Measurements from ENCODE around the gene EML6. TPM values are rescaled to one million over a fixed set of nuclear protein-coding genes. Genes with fewer than 3 reads are reported as not detected.

The EML6 gene
- polyA plus RNA-seq, 1 of the 3 experiments (the other 2 are of a cell fraction), result 1.1 TPM

GRCh38 chr2:54912893-54913292 is 189.4 kb downstream of the EML6 start:
- TF ChIP-seq RAD21 (IDR thresholded peaks at IDR 0.05; ENCODE audit: low read length), result no peak
- no peak for TF ChIP-seq MXI1 (IDR thresholded peaks at IDR 0.05; ENCODE audit: low read depth, low read length)
- no peak for TF ChIP-seq USF1 (IDR thresholded peaks at IDR 0.05; ENCODE audit: borderline replicate concordance, low read depth)
- no peak for TF ChIP-seq RXRA (IDR thresholded peaks at IDR 0.05; ENCODE audit: borderline replicate concordance, low read depth)
- DNase-seq, result no peak
- Histone ChIP-seq H3F3A (replicated peaks; ENCODE audit: insufficient read depth) (peaks cover 12% of the 10 kb centered on the region), H3K9me3 (no peaks in the 10 kb centered on the region), H3K9ac (no peak overlapping the region), H2AFZ (ENCODE audit: low read depth) (no peak overlapping the region), H3K4me3 (ENCODE audit: low read depth in 2 of 2, low read length in 1 of 2) (no peak overlapping the region), H3K4me1 (ENCODE audit: control insufficient read depth in 1 of 2, insufficient read depth in 2 of 2, low read depth in 1 of 2, low read length in 1 of 2) (peaks cover 0 to 8% of the 10 kb centered on the region in 2 experiments; a peak in 2 of 4 replicates), H3K4me2 (no peak overlapping the region), H4K20me1 (ENCODE audit: insufficient read depth) (no peaks in the 10 kb centered on the region), H3K36me3 (replicated peaks in 1 of 2; ENCODE audit: control insufficient read depth in 1 of 2, insufficient read depth in 2 of 2, low read length in 1 of 2) (no peaks in the 10 kb centered on the region), H3K9me2 (no peaks in the 10 kb centered on the region), H3K27ac (ENCODE audit: low read depth in 2 of 2, low read length in 1 of 2) (no peak overlapping the region), H3K79me2 (ENCODE audit: insufficient read depth) (no peaks in the 10 kb centered on the region), H3K27me3 (ENCODE audit: insufficient read depth) (no peaks in the 10 kb centered on the region)
- ChIA-PET CTCF (no interaction called here), POLR2A (no interaction called here)
- 64% methylated on average over 1 of the region's 1 CpG for WGBS (ENCODE audit: low lambda C conversion rate)

GRCh38 chr2:54914637-54915036 is 191.2 kb downstream of the EML6 start:
- Histone ChIP-seq H2AFZ (ENCODE audit: low read depth) (no peak overlapping the region), H3K9ac (no peak overlapping the region), H3K36me3 (replicated peaks in 1 of 2; ENCODE audit: control insufficient read depth in 1 of 2, insufficient read depth in 2 of 2, low read length in 1 of 2) (peaks cover 0 to under 1% of the 10 kb centered on the region in 2 experiments), H3K27ac (ENCODE audit: low read depth in 2 of 2, low read length in 1 of 2) (no peak overlapping the region), H3F3A (replicated peaks; ENCODE audit: insufficient read depth) (peaks cover 5% of the 10 kb centered on the region), H3K4me2 (no peak overlapping the region), H3K9me2 (no peaks in the 10 kb centered on the region), H3K79me2 (ENCODE audit: insufficient read depth) (no peaks in the 10 kb centered on the region), H3K4me3 (ENCODE audit: low read depth in 2 of 2, low read length in 1 of 2) (no peak overlapping the region), H3K27me3 (ENCODE audit: insufficient read depth) (no peaks in the 10 kb centered on the region), H3K4me1 (ENCODE audit: control insufficient read depth in 1 of 2, insufficient read depth in 2 of 2, low read depth in 1 of 2, low read length in 1 of 2) (no peaks in the 10 kb centered on the region), H4K20me1 (ENCODE audit: insufficient read depth) (no peaks in the 10 kb centered on the region), H3K9me3 (no peaks in the 10 kb centered on the region)
- ChIA-PET POLR2A (no interaction called here), CTCF (interaction anchor here (1.5 kb wide), 1 partner anchor 254 kb away, joined by 4 read pairs; no protein-coding TSS in a partner anchor)
- TF ChIP-seq IRF3 (IDR thresholded peaks at IDR 0.05; ENCODE audit: low read depth, low read length) (no peak), NRF1 (IDR thresholded peaks at IDR 0.05; ENCODE audit: low read depth, low read length) (no peak), MXI1 (IDR thresholded peaks at IDR 0.05; ENCODE audit: low read depth, low read length) (no peak), NFIC (IDR thresholded peaks at IDR 0.05; ENCODE audit: borderline replicate concordance) (no peak), YY1 (IDR thresholded peaks at IDR 0.05; ENCODE audit: low read depth) (no peak), RCOR1 (IDR thresholded peaks at IDR 0.05; ENCODE audit: low read length) (no peak), USF2 (IDR thresholded peaks at IDR 0.05; ENCODE audit: borderline replicate concordance, low read depth, low read length) (no peak)
- WGBS (ENCODE audit: low lambda C conversion rate), result 100% methylated on average over 2 of the region's 2 CpGs
- no peak for DNase-seq

Data from SK-N-SH (cell line).